ENCODE measurements around the gene HOXD10.

The HOXD10 gene

DNA sequence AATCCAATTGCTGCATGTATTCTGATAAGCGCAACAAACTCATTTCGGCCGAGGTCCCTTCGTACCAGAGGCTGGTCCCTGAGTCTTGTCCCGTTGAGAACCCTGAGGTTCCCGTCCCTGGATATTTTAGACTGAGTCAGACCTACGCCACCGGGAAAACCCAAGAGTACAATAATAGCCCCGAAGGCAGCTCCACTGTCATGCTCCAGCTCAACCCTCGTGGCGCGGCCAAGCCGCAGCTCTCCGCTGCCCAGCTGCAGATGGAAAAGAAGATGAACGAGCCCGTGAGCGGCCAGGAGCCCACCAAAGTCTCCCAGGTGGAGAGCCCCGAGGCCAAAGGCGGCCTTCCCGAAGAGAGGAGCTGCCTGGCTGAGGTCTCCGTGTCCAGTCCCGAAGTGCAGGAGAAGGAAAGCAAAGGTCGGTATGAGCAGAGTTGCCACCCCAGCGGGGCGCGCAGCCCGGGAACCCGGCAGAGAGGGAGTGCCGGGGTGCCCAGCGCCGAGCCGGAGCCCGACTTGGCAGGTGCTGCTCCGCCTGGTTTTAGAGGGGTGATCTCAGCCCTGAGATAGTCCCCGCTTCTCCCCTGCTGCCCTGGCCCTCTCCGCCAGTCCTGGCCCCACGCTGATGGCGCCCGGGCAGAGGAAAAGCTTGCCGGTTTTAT is 714 bp downstream of the HOXD10 start:
- no peak overlapping the region for H3K4me2 ChIP-seq (ENCODE audit: low read length)
- H3K4me1 ChIP-seq (ENCODE audit: control insufficient read depth, insufficient read depth, low read length) = peaks cover 4% of the 10 kb centered on the region
- H3K27me3 ChIP-seq (ENCODE audit: control insufficient read depth, insufficient read depth, low read length) = peaks cover 99% of the 10 kb centered on the region
- no peak overlapping the region for H3K9ac ChIP-seq (ENCODE audit: low read depth, low read length)
- H3K4me3 ChIP-seq (ENCODE audit: low read length) = no peak overlapping the region
- peaks cover 5% of the 10 kb centered on the region for H3K9me3 ChIP-seq (replicated peaks; ENCODE audit: low read length)
- no peaks in the 10 kb centered on the region for H3K36me3 ChIP-seq (ENCODE audit: insufficient read depth, low read length)

GRCh38 chr2:176117823-176118371 is 1.3 kb downstream of the HOXD10 start:
- H3K9me3 ChIP-seq (replicated peaks; ENCODE audit: low read length) = peaks cover 5% of the 10 kb centered on the region
- H3K27me3 ChIP-seq (ENCODE audit: control insufficient read depth, insufficient read depth, low read length) = peaks cover 99% of the 10 kb centered on the region
- H3K36me3 ChIP-seq (ENCODE audit: insufficient read depth, low read length) = no peaks in the 10 kb centered on the region
- no peak overlapping the region for H3K4me2 ChIP-seq (ENCODE audit: low read length)
- H3K4me1 ChIP-seq (ENCODE audit: control insufficient read depth, insufficient read depth, low read length) = peaks cover 9% of the 10 kb centered on the region
- H3K9ac ChIP-seq (ENCODE audit: low read depth, low read length) = no peak overlapping the region
- H3K4me3 ChIP-seq (ENCODE audit: low read length) = no peak overlapping the region

DNA sequence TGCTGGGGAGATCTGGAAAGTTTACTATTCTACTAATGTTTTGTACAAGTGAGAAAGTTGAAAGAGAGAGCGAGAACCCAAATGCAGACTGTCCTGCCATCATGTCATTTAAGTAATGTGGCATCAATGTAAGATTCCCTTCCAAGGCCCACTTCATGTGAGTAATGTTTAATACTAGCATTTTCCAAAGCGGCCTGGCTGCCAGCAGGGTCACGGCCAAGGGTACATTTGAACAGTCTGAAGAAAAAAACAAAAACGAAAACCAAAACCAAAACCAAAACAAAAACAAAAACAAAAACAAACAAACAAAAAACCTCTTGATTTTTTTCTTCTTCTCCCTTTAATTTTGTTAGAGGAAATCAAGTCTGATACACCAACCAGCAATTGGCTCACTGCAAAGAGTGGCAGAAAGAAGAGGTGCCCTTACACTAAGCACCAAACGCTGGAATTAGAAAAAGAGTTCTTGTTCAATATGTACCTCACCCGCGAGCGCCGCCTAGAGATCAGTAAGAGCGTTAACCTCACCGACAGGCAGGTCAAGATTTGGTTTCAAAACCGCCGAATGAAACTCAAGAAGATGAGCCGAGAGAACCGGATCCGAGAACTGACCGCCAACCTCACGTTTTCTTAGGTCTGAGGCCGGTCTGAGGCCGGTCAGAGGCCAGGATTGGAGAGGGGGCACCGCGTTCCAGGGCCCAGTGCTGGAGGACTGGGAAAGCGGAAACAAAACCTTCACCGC is 2.2 kb downstream of the HOXD10 start:
- no peak overlapping the region for H3K9ac ChIP-seq (ENCODE audit: low read depth, low read length)
- peaks cover 99% of the 10 kb centered on the region for H3K27me3 ChIP-seq (ENCODE audit: control insufficient read depth, insufficient read depth, low read length)
- H3K36me3 ChIP-seq (ENCODE audit: insufficient read depth, low read length) = no peaks in the 10 kb centered on the region
- H3K4me3 ChIP-seq (ENCODE audit: low read length) = peak overlapping the region; percentile 32
- peaks cover 5% of the 10 kb centered on the region for H3K9me3 ChIP-seq (replicated peaks; ENCODE audit: low read length)
- peak overlapping the region; percentile 59 for H3K4me2 ChIP-seq (ENCODE audit: low read length)
- peaks cover 9% of the 10 kb centered on the region for H3K4me1 ChIP-seq (ENCODE audit: control insufficient read depth, insufficient read depth, low read length)

- peaks cover 9% of the 10 kb centered on the region for H3K4me1 ChIP-seq (ENCODE audit: control insufficient read depth, insufficient read depth, low read length)
- no peak overlapping the region for H3K4me3 ChIP-seq (ENCODE audit: low read length)
- H3K9me3 ChIP-seq (replicated peaks; ENCODE audit: low read length) = peaks cover 5% of the 10 kb centered on the region
- peaks cover 98% of the 10 kb centered on the region for H3K27me3 ChIP-seq (ENCODE audit: control insufficient read depth, insufficient read depth, low read length)
- H3K9ac ChIP-seq (ENCODE audit: low read depth, low read length) = no peak overlapping the region
- H3K4me2 ChIP-seq (ENCODE audit: low read length) = no peak overlapping the region
- H3K36me3 ChIP-seq (ENCODE audit: insufficient read depth, low read length) = no peaks in the 10 kb centered on the region
These were observed 4.0 kb downstream of the HOXD10 start for GRCh38 chr2:176120364-176121189.

- H3K36me3 ChIP-seq (ENCODE audit: insufficient read depth, low read length) = no peaks in the 10 kb centered on the region
- peaks cover 9% of the 10 kb centered on the region for H3K4me1 ChIP-seq (ENCODE audit: control insufficient read depth, insufficient read depth, low read length)
- no peak overlapping the region for H3K9ac ChIP-seq (ENCODE audit: low read depth, low read length)
- H3K4me2 ChIP-seq (ENCODE audit: low read length) = no peak overlapping the region
- no peak overlapping the region for H3K4me3 ChIP-seq (ENCODE audit: low read length)
- H3K27me3 ChIP-seq (ENCODE audit: control insufficient read depth, insufficient read depth, low read length) = peaks cover 96% of the 10 kb centered on the region
- peaks cover 5% of the 10 kb centered on the region for H3K9me3 ChIP-seq (replicated peaks; ENCODE audit: low read length)
These were observed 4.8 kb downstream of the HOXD10 start for GRCh38 chr2:176121190-176122051.

DNA sequence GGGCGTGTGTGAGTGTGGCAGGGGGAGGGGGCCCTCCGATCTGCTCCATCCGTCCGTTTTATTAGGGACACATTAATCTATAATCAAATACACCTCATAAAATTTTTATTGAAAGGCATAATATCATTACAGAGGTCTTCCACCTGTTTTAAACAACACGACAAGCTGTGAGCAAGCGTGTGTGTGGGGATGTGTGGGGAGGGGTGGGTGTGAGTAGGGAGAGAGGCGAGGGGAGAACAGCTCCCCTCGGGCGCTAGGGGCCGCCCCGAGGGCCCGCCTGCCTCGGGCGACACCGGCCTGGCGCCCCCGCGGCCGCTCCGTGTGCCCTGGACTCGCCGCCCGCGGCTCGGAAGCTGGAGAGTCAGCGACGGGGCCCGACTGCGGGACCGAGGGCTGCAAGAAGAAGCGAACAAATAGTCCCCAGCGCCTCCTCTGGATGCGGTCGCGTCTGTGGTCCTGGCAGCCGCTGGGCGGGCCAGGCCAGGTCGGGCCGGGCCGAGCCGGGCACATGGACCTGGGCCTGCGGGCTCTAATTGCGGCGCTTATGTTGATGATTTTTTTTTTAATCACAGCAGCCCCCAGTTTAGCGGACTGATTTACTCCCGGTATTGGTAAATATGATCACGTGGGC is 5.6 kb downstream of the HOXD10 start:
- no peak overlapping the region for H3K9ac ChIP-seq (ENCODE audit: low read depth, low read length)
- peak overlapping the region; percentile 78 for H3K4me3 ChIP-seq (ENCODE audit: low read length)
- H3K4me1 ChIP-seq (ENCODE audit: control insufficient read depth, insufficient read depth, low read length) = peaks cover 9% of the 10 kb centered on the region
- peaks cover 94% of the 10 kb centered on the region for H3K27me3 ChIP-seq (ENCODE audit: control insufficient read depth, insufficient read depth, low read length)
- H3K9me3 ChIP-seq (replicated peaks; ENCODE audit: low read length) = no peaks in the 10 kb centered on the region
- no peaks in the 10 kb centered on the region for H3K36me3 ChIP-seq (ENCODE audit: insufficient read depth, low read length)
- peak overlapping the region; percentile 90 for H3K4me2 ChIP-seq (ENCODE audit: low read length)

DNA sequence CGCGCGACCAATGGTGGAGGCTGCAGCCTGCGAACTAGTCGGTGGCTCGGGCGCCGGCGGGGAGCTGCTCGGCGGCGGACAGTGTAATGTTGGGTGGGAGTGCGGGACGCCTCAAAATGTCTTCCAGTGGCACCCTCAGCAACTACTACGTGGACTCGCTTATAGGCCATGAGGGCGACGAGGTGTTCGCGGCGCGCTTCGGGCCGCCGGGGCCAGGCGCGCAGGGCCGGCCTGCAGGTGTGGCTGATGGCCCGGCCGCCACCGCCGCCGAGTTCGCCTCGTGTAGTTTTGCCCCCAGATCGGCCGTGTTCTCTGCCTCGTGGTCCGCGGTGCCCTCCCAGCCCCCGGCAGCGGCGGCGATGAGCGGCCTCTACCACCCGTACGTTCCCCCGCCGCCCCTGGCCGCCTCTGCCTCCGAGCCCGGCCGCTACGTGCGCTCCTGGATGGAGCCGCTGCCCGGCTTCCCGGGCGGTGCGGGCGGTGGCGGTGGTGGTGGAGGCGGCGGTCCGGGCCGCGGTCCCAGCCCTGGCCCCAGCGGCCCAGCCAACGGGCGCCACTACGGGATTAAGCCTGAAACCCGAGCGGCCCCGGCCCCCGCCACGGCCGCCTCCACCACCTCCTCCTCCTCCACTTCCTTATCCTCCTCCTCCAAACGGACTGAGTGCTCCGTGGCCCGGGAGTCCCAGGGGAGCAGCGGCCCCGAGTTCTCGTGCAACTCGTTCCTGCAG is 6.3 kb downstream of the HOXD10 start, which contains the start of gene HOXD9:
TSS of gene HOXD9 (plus strand) at position 37 of the 728 bp plus-strand sequence. CDS start at position 87, 50 bp downstream.
- Histone ChIP-seq H3K9ac (ENCODE audit: low read depth, low read length) (peak within 1 kb of the TSS; percentile 38), H3K27me3 (ENCODE audit: control insufficient read depth, insufficient read depth, low read length) (peaks cover 89% of the 10 kb centered on the region)

GRCh38 chr2:176123411-176124109 is 7.0 kb downstream of the HOXD10 start:
- Histone ChIP-seq H3K4me3 (ENCODE audit: low read length) (peak overlapping the region; percentile 78), H3K9me3 (replicated peaks; ENCODE audit: low read length) (no peaks in the 10 kb centered on the region), H3K4me2 (ENCODE audit: low read length) (peak overlapping the region; percentile 90), H3K9ac (ENCODE audit: low read depth, low read length) (no peak overlapping the region), H3K36me3 (ENCODE audit: insufficient read depth, low read length) (no peaks in the 10 kb centered on the region), H3K4me1 (ENCODE audit: control insufficient read depth, insufficient read depth, low read length) (peaks cover 9% of the 10 kb centered on the region), H3K27me3 (ENCODE audit: control insufficient read depth, insufficient read depth, low read length) (peaks cover 89% of the 10 kb centered on the region)

More for the DNA sequence above, 6.3 kb downstream of the HOXD10 start, which contains the start of gene HOXD9:
- Histone ChIP-seq H3K9me3 (replicated peaks; ENCODE audit: low read length) (no peaks in the 10 kb centered on the region), H3K4me3 (ENCODE audit: low read length) (peak within 1 kb of the TSS; percentile 78), H3K4me2 (ENCODE audit: low read length) (peak within 1 kb of the TSS; percentile 90), H3K36me3 (ENCODE audit: insufficient read depth, low read length) (no peaks in the 10 kb centered on the region), H3K4me1 (ENCODE audit: control insufficient read depth, insufficient read depth, low read length) (peaks cover 9% of the 10 kb centered on the region)

- Histone ChIP-seq H3K4me3 (ENCODE audit: low read length) (no peak overlapping the region), H3K27me3 (ENCODE audit: control insufficient read depth, insufficient read depth, low read length) (peaks cover 83% of the 10 kb centered on the region), H3K9me3 (replicated peaks; ENCODE audit: low read length) (no peaks in the 10 kb centered on the region), H3K9ac (ENCODE audit: low read depth, low read length) (no peak overlapping the region), H3K4me2 (ENCODE audit: low read length) (no peak overlapping the region), H3K4me1 (ENCODE audit: control insufficient read depth, insufficient read depth, low read length) (peaks cover 9% of the 10 kb centered on the region), H3K36me3 (ENCODE audit: insufficient read depth, low read length) (no peaks in the 10 kb centered on the region)
These were observed 7.8 kb downstream of the HOXD10 start for GRCh38 chr2:176124110-176124946.

Data from skeletal muscle satellite cell (primary cell).